Duodenal mucosa (tissue), 2 donors: ENCODE measurements around the gene SPOP.

Source experiments
- H3K27ac ChIP-seq: one replicate; pipeline ENCODE4 v1.7.0; 2013; ENCODE audit warnings: low read depth, low read length
- H3K27me3 ChIP-seq, 2 donors: one replicate each; pipeline ENCODE4 v1.7.0; 2013; ENCODE audit warnings: low read length in 2 of 2, control low read depth in 1 of 2; ENCODE audit not compliant: insufficient read depth in 2 of 2, control insufficient read depth in 1 of 2
- H3K36me3 ChIP-seq, 2 donors: one replicate each; pipeline ENCODE4 v1.7.0; 2013; ENCODE audit warnings: low read length in 2 of 2, control low read depth in 1 of 2; ENCODE audit not compliant: insufficient read depth in 2 of 2, control insufficient read depth in 1 of 2
- H3K4me1 ChIP-seq, 2 donors: one replicate each; pipeline ENCODE4 v1.7.0; 2013; ENCODE audit warnings: low read length in 2 of 2, control low read depth in 1 of 2; ENCODE audit not compliant: insufficient read depth in 2 of 2, control insufficient read depth in 1 of 2
- H3K4me3 ChIP-seq, 2 donors: one replicate each; pipeline ENCODE4 v1.7.0; 2013; ENCODE audit warnings: low read length in 2 of 2, low read depth in 1 of 2
- H3K9ac ChIP-seq, 2 donors: one replicate each; pipeline ENCODE4 v1.7.0; 2013; ENCODE audit warnings: low read length in 2 of 2, low read depth in 1 of 2
- H3K9me3 ChIP-seq, 2 donors: one replicate each; pipeline ENCODE4 v1.7.0; 2013; ENCODE audit warnings: low read length in 2 of 2, control low read depth in 1 of 2; ENCODE audit not compliant: control insufficient read depth in 1 of 2

SPOP gene

DNA sequence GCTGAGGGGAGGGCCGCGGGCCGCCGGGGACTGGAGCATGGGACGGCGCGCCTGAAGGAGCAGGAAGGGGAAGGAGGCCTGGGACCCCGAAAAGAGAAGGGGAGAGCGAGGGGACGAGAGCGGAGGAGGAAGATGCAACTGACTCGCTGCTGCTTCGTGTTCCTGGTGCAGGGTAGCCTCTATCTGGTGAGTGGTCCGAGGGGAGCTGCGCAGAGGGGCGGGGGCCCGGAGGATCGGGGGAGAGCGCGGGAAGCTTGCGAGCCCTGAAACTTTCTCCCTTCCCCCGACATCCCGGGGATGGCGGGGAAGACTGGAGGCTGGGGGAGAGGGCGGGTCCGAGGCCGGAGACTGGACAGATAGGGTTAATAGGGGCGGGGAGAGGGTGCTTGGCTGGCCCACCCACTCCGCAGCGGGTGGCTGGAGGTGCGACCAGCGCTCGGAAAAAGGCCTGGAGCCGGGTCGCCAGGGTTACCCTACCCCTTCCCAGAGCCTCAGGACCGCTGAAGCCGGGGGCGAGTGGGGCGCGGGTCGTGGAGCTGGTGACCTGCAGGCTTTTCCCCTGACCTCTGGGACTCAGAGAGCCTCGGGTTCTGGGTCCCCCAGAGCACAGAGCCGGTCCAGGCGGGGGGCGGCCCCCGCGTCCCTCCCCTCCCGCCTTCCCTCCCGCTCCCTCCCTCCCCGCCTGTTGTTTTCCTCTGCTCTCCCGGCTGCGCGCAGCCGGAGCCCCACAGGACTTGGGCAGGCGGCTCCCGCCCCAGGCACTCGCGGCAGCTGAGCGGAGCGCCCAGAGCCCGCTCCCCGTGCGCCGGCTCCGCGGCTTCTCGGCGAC is 101.6 kb downstream of the SPOP start:
- no peak overlapping the region for H3K27ac ChIP-seq
- peak overlapping the region; percentile 65 to 70 for H3K4me3 ChIP-seq
- H3K36me3 ChIP-seq = no peaks in the 10 kb centered on the region
- peaks cover 47% of the 10 kb centered on the region in 2 donors for H3K27me3 ChIP-seq
- H3K9ac ChIP-seq = peak overlapping the region in 1 of 2 donors; percentile 12
- no peaks in the 10 kb centered on the region for H3K9me3 ChIP-seq
- H3K4me1 ChIP-seq = peaks cover 5 to 13% of the 10 kb centered on the region in 2 donors

DNA sequence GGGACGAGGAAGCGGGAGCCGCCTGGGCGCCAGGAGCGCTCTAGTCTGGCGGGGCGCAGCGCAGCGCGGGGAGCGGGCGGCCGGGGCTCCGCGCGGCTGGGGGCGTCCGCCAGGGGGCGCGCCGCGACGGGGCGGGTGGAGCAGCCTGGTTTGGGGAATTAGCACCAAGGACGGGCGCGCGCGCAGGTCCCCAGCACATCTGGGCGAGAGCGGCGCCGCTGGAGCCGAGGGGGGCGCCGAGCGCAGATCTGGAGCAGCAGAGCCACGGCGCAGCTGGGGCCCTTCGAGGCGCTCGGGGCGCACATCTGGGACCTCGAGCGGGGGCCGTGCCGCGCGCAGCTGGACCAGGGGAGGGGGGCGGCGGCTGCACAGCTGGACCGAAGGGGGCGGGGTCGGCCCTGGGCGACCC is 102.2 kb downstream of the SPOP start, which contains the start of gene NXPH3:
Gene NXPH3 (plus strand): TSS at position 193 of the 409 bp plus-strand sequence. CDS start 349 bp downstream, outside the sequence.
- peaks cover 5 to 13% of the 10 kb centered on the region in 2 donors for H3K4me1 ChIP-seq
- H3K4me3 ChIP-seq = peak within 1 kb of the TSS; percentile 65 to 70
- H3K27ac ChIP-seq = no peak within 1 kb of the TSS
- peak within 1 kb of the TSS in 1 of 2 donors; percentile 12 for H3K9ac ChIP-seq
- H3K27me3 ChIP-seq = peaks cover 50 to 53% of the 10 kb centered on the region in 2 donors
- no peaks in the 10 kb centered on the region for H3K36me3 ChIP-seq
- H3K9me3 ChIP-seq = no peaks in the 10 kb centered on the region

DNA sequence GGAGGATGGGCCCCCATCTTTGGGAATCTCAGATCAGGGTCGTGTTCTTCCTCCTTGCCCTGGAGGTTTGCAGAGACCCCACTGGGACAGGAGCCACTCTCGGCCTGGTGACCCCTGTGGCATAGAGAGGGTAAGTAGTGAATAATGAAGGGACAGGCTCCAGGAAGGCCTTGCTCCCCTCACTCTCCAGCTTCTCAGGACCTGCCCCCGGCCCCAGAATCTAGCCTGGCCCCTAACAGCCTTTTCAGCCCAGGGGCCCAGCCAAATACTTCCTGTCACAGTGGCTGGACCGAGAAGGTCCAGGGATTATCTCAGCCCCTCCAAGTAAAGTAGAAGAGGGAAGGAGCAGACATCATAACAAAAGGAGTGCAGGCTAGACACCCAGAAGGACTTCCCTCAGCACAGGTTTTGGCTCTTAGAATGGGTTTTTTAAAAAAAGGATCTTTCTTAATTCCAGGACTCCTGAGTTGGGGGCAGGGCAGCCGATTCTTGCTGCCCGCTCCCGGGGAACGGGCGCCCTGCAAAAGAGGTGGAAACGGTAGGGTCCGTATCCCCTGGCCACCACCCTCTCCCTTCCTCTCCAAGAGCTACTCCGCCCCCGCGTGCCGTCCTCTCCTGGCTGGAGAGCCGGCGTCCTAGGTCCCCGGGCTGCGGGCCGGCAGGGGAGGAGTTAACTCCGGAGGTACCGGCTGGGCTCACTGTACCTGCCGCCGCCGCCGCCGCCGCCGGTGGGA is 102.8 kb downstream of the SPOP start:
- H3K9ac ChIP-seq = no peak overlapping the region
- H3K36me3 ChIP-seq = no peaks in the 10 kb centered on the region
- H3K27me3 ChIP-seq = peaks cover 53 to 54% of the 10 kb centered on the region in 2 donors
- no peak overlapping the region for H3K27ac ChIP-seq
- peak overlapping the region in 1 of 2 donors; percentile 13 for H3K4me3 ChIP-seq
- peaks cover 5 to 17% of the 10 kb centered on the region in 2 donors for H3K4me1 ChIP-seq
- no peaks in the 10 kb centered on the region for H3K9me3 ChIP-seq

DNA sequence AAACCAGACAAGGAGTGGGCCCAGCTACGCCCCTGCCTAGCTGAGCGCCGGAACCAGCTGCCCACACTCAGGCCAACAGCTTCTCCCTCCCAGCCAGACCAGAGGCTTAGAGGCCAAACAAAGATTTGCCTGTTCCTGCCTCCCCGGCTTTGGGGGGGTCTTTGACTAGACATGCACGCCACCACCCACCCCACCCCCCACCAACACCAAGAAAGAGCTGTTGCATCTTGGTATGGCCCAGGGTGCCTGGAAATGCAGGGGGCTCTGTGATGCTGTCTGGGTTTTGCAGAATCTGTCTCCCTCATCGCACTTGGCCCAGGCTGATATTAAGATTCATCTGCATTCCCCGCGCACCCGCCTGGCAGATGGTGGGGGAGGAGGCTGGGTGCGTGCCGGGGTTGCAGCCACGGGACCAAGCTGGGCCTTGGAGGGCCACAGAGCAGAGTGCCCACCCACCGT is 103.5 kb downstream of the SPOP start:
- peaks cover 5 to 18% of the 10 kb centered on the region in 2 donors for H3K4me1 ChIP-seq
- H3K4me3 ChIP-seq = no peak overlapping the region
- no peaks in the 10 kb centered on the region for H3K9me3 ChIP-seq
- H3K9ac ChIP-seq = no peak overlapping the region
- no peak overlapping the region for H3K27ac ChIP-seq
- no peaks in the 10 kb centered on the region for H3K36me3 ChIP-seq
- H3K27me3 ChIP-seq = peaks cover 53 to 54% of the 10 kb centered on the region in 2 donors

DNA sequence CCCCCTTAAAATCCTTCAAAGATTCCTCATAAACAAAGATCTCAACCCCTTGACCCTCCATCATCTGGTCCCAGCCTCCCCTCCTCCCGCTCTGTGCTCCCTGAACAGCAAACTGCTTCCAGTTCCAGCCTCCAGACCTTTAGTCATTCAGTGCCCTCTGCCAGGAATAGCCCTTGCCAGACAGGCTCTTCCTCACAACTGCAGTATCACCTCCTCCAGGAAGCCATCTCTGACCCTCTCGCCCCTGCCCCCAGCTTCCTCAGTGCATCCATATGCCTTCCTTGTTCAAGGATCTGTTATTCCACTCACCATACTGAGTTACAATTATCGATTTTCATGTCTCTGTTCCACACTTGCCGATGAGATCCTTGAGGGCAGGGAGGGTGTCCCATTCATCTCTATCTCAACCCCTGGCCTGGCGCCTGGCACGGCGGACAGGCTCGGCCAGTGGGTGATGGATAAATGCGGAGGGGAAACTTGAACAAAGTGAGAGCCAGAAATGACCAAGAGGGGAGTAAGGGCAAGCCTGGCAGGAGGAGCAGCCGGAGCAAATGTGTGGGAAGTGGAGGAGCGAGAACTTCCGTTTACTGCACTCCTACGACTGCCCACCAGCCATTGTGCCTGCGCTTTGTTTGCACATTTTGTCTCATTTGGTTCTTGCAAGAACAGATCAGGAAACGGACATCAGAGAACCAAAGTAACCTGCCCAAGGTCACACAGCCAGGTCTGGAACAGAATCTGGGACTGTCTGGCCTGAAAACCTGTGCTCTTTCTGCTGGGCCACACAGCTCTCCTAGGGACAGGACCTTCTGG is 104.2 kb downstream of the SPOP start:
- Histone ChIP-seq H3K27me3 (peaks cover 53 to 54% of the 10 kb centered on the region in 2 donors), H3K4me3 (no peak overlapping the region), H3K36me3 (no peaks in the 10 kb centered on the region), H3K9ac (no peak overlapping the region), H3K27ac (no peak overlapping the region), H3K4me1 (peaks cover 5 to 18% of the 10 kb centered on the region in 2 donors), H3K9me3 (no peaks in the 10 kb centered on the region)

DNA sequence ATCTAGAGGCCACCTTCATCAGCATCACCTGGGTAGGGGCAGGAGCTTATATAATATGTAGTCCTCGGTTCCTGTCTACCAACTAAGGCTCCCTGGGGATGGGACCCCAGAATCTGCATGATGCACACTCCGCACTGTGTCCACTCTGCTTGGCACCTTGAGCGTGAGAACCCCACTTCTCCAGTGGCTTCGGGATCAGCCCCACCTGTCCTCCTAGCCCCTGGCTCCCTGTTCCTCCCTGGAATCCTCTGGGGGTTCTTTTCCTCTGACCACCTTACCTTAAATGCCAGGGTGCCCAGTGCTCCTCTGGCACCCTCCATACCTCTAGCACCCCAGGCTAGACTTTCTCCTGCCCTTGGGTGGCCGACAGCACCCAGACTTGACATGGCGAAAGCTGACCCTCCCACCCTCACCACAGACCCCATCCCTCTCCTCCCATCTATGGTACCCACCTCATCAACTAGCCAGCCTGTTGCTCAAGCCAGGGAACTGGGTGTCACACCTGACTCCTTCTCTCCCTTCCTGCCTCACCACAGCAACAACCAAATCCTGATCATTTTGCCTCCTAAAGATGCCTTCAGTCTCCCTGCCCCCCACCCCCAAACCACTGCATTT is 105.0 kb downstream of the SPOP start:
- H3K9ac ChIP-seq = no peak overlapping the region
- H3K27me3 ChIP-seq = peaks cover 50 to 51% of the 10 kb centered on the region in 2 donors
- no peaks in the 10 kb centered on the region for H3K36me3 ChIP-seq
- no peak overlapping the region for H3K27ac ChIP-seq
- no peaks in the 10 kb centered on the region for H3K9me3 ChIP-seq
- no peak overlapping the region for H3K4me3 ChIP-seq
- H3K4me1 ChIP-seq = peaks cover 5 to 23% of the 10 kb centered on the region in 2 donors

DNA sequence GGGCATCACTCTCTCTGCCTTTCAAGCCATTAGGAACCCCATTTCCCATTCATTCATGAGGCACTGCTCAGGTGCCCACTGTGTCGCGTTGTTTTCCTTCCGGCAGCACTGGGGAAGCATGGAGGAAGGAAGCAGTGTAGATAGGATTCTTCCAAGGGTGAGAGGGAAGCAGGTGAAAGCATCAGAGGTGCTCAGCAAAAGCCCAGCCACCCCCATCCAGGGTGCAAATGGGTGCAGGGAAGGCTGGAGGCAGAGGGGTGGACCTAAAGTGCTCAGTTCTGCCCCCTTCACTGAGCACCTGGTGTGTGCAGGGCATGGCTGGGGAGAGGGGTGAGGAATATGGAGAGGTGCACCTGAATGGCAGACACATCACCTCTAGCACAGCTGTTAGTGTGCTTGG is 105.7 kb downstream of the SPOP start:
- Histone ChIP-seq H3K4me1 (peaks cover 5 to 21% of the 10 kb centered on the region in 2 donors), H3K27me3 (peaks cover 43 to 44% of the 10 kb centered on the region in 2 donors), H3K4me3 (no peak overlapping the region), H3K9ac (no peak overlapping the region), H3K27ac (no peak overlapping the region), H3K9me3 (no peaks in the 10 kb centered on the region), H3K36me3 (no peaks in the 10 kb centered on the region)

DNA sequence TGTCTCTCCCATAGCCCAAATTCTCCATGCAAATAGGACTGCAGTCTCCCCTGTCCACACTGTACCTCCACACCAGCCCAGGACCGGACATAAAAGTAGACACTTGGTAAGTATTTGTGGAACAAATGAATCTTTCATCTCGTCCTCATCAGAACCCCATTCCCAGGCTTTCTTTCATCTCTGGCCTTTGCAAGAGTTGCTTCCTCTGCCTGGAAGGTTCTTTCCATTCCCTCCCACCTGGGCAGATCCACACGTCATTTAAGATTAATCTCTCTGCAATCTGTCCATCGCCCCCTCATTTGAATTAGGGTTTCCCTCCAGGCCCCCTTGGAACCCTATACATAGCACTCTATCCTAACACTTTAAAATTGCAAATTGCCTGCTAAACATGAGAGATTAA is 106.1 kb downstream of the SPOP start:
- Histone ChIP-seq H3K4me1 (peaks cover 6 to 17% of the 10 kb centered on the region in 2 donors), H3K4me3 (no peak overlapping the region), H3K9ac (no peak overlapping the region), H3K27me3 (peaks cover 39 to 42% of the 10 kb centered on the region in 2 donors), H3K27ac (no peak overlapping the region), H3K36me3 (no peaks in the 10 kb centered on the region), H3K9me3 (no peaks in the 10 kb centered on the region)

DNA sequence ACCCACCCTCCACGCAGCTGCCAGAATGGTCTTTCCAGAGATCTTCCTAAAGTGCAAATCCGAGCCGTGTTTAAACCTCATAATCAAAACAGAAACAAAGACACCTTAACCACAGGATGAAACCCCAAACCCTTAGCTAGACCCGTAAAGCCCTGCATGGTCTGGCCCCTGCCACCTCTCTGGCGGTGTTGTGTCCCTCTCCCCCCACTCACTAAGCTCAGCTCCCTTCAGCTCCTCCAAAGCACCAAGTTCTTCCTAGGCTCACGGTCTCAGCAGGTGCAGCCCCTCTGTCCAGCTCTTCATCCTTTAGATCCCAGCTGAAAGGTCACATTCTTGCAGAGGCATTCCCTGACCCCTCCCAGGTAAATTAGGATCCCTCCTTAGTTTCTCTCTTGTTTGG is 106.6 kb downstream of the SPOP start:
- H3K36me3 ChIP-seq = no peaks in the 10 kb centered on the region
- H3K9ac ChIP-seq = no peak overlapping the region
- H3K9me3 ChIP-seq = no peaks in the 10 kb centered on the region
- H3K4me3 ChIP-seq = no peak overlapping the region
- H3K27ac ChIP-seq = no peak overlapping the region
- H3K27me3 ChIP-seq = peaks cover 36 to 40% of the 10 kb centered on the region in 2 donors
- peaks cover 8 to 19% of the 10 kb centered on the region in 2 donors for H3K4me1 ChIP-seq
